Mucosa of stomach (tissue), 1 donor: Measurements from ENCODE around the gene PDE4B.

ENCODE experiments used
- H3K27me3 ChIP-seq: one replicate; pipeline ENCODE4 v1.7.0; 2013; ENCODE audit warnings: mild to moderate bottlenecking, low read length; ENCODE audit not compliant: control insufficient read depth, insufficient read depth
- H3K36me3 ChIP-seq: one replicate; pipeline ENCODE4 v1.7.0; 2013; ENCODE audit warnings: low read length; ENCODE audit not compliant: control insufficient read depth, insufficient read depth
- H3K4me1 ChIP-seq: one replicate; pipeline ENCODE4 v1.7.0; 2013; ENCODE audit warnings: mild to moderate bottlenecking, low read length; ENCODE audit not compliant: control insufficient read depth, insufficient read depth
- H3K4me3 ChIP-seq: one replicate; pipeline ENCODE4 v1.7.0; 2013; ENCODE audit warnings: low read length
- H3K9ac ChIP-seq: one replicate; pipeline ENCODE4 v1.7.0; 2013; ENCODE audit warnings: mild to moderate bottlenecking, low read length, moderate library complexity
- H3K9me3 ChIP-seq: one replicate; pipeline ENCODE4 v1.7.0; 2013; ENCODE audit warnings: mild to moderate bottlenecking, low read length, moderate library complexity; ENCODE audit not compliant: control insufficient read depth
- donor health status: Pancreatic carcinoma.

PDE4B gene

GRCh38 chr1:66302184-66302742, 509.6 kb downstream of the PDE4B start:
- Histone ChIP-seq H3K4me3 (no peak overlapping the region), H3K36me3 (no peaks in the 10 kb centered on the region), H3K9ac (no peak overlapping the region), H3K9me3 (no peaks in the 10 kb centered on the region), H3K4me1 (peaks cover 19% of the 10 kb centered on the region), H3K27me3 (no peaks in the 10 kb centered on the region)

GRCh38 chr1:66302815-66303214, 510.1 kb downstream of the PDE4B start:
- Histone ChIP-seq H3K4me1 (peaks cover 19% of the 10 kb centered on the region), H3K36me3 (no peaks in the 10 kb centered on the region), H3K9ac (no peak overlapping the region), H3K9me3 (no peaks in the 10 kb centered on the region), H3K4me3 (no peak overlapping the region), H3K27me3 (no peaks in the 10 kb centered on the region)

- Histone ChIP-seq H3K36me3 (no peaks in the 10 kb centered on the region), H3K4me1 (peaks cover 19% of the 10 kb centered on the region), H3K9ac (no peak overlapping the region), H3K4me3 (no peak overlapping the region), H3K9me3 (no peaks in the 10 kb centered on the region), H3K27me3 (no peaks in the 10 kb centered on the region)
Observed at GRCh38 chr1:66303646-66304045, 511.0 kb downstream of the PDE4B start.

- H3K9ac ChIP-seq: no peak overlapping the region
- no peaks in the 10 kb centered on the region for H3K27me3 ChIP-seq
- H3K9me3 ChIP-seq: no peaks in the 10 kb centered on the region
- H3K36me3 ChIP-seq: no peaks in the 10 kb centered on the region
- H3K4me1 ChIP-seq: peaks cover 19% of the 10 kb centered on the region
- no peak overlapping the region for H3K4me3 ChIP-seq
Observed at GRCh38 chr1:66304128-66304527, 511.4 kb downstream of the PDE4B start.

GRCh38 chr1:66305927-66306326, 513.2 kb downstream of the PDE4B start:
- Histone ChIP-seq H3K27me3 (no peaks in the 10 kb centered on the region), H3K9ac (no peak overlapping the region), H3K36me3 (no peaks in the 10 kb centered on the region), H3K9me3 (no peaks in the 10 kb centered on the region), H3K4me1 (peaks cover 15% of the 10 kb centered on the region), H3K4me3 (no peak overlapping the region)

GRCh38 chr1:66309006-66309741, 516.5 kb downstream of the PDE4B start:
- no peaks in the 10 kb centered on the region for H3K36me3 ChIP-seq
- no peaks in the 10 kb centered on the region for H3K9me3 ChIP-seq
- H3K9ac ChIP-seq: no peak overlapping the region
- H3K4me1 ChIP-seq: no peaks in the 10 kb centered on the region
- no peak overlapping the region for H3K4me3 ChIP-seq
- H3K27me3 ChIP-seq: no peaks in the 10 kb centered on the region

- Histone ChIP-seq H3K9ac (no peak overlapping the region), H3K9me3 (no peaks in the 10 kb centered on the region), H3K36me3 (no peaks in the 10 kb centered on the region), H3K4me1 (peaks cover 7% of the 10 kb centered on the region), H3K4me3 (no peak overlapping the region), H3K27me3 (no peaks in the 10 kb centered on the region)
Observed at GRCh38 chr1:66311092-66311491, 518.4 kb downstream of the PDE4B start.

- Histone ChIP-seq H3K9ac (no peak overlapping the region), H3K9me3 (no peaks in the 10 kb centered on the region), H3K4me1 (peaks cover 11% of the 10 kb centered on the region), H3K4me3 (no peak overlapping the region), H3K36me3 (no peaks in the 10 kb centered on the region), H3K27me3 (no peaks in the 10 kb centered on the region)
Observed at GRCh38 chr1:66311628-66312027, 518.9 kb downstream of the PDE4B start.

GRCh38 chr1:66312271-66312990, 519.7 kb downstream of the PDE4B start:
- Histone ChIP-seq H3K4me3 (no peak overlapping the region), H3K9ac (no peak overlapping the region), H3K9me3 (no peaks in the 10 kb centered on the region), H3K36me3 (no peaks in the 10 kb centered on the region), H3K27me3 (no peaks in the 10 kb centered on the region), H3K4me1 (peaks cover 18% of the 10 kb centered on the region)

- no peaks in the 10 kb centered on the region for H3K36me3 ChIP-seq
- no peak overlapping the region for H3K4me3 ChIP-seq
- peaks cover 18% of the 10 kb centered on the region for H3K4me1 ChIP-seq
- no peaks in the 10 kb centered on the region for H3K27me3 ChIP-seq
- H3K9me3 ChIP-seq: no peaks in the 10 kb centered on the region
- no peak overlapping the region for H3K9ac ChIP-seq
Observed at GRCh38 chr1:66313429-66313828, 520.7 kb downstream of the PDE4B start.

GRCh38 chr1:66315671-66316070, 523.0 kb downstream of the PDE4B start:
- Histone ChIP-seq H3K27me3 (no peaks in the 10 kb centered on the region), H3K4me1 (peaks cover 18% of the 10 kb centered on the region), H3K9me3 (no peaks in the 10 kb centered on the region), H3K9ac (no peak overlapping the region), H3K36me3 (no peaks in the 10 kb centered on the region), H3K4me3 (no peak overlapping the region)

- peaks cover 18% of the 10 kb centered on the region for H3K4me1 ChIP-seq
- H3K36me3 ChIP-seq: no peaks in the 10 kb centered on the region
- H3K9ac ChIP-seq: no peak overlapping the region
- H3K9me3 ChIP-seq: no peaks in the 10 kb centered on the region
- no peak overlapping the region for H3K4me3 ChIP-seq
- H3K27me3 ChIP-seq: no peaks in the 10 kb centered on the region
Observed at GRCh38 chr1:66316464-66317247, 524.0 kb downstream of the PDE4B start.
